A549 (cell line): Measurements from ENCODE around the gene NT5E. TPM values are rescaled to one million over a fixed set of nuclear protein-coding genes. Genes with fewer than 3 reads are reported as not detected.

Source experiments
- ATAC-seq, 2 experiments: fragments of 200-7000 bp in 1 of 2; fragments of >200 bp in 1 of 2; cut with Nextera tagmentation in 1 of 2; cut with Tn5 transposase in 1 of 2; 3 replicates each; pipeline versions ENCODE4 v1.8.0 to v1.9.1; 2018 to 2020; ENCODE audit warnings: mild to moderate bottlenecking in 1 of 2, moderate library complexity in 1 of 2
- CTCF ChIA-PET: fragments of 300-600 bp; sonication (Branson Sonifier 250); formaldehyde crosslinking; extraction: SDS; loops from one replicate; lab custom pipeline; 2021; ENCODE audit warnings: antibody characterized with exemption, inconsistent platforms; lab: Yijun Ruan, JAX
- POLR2A ChIA-PET: fragments of 350-600 bp; formaldehyde crosslinking; extraction: SDS; loops from one replicate; lab custom pipeline; 2021; ENCODE audit warnings: antibody characterized with exemption, inconsistent platforms; lab: Yijun Ruan, JAX
- DNase-seq, 2 experiments: peaks; one replicate each; pipeline versions ENCODE4 v3.0.0 to v3.0.0-alpha.2; 2011 to 2016; ENCODE audit warnings: low read depth in 1 of 2, low spot score in 1 of 2
- FAIRE-seq: peaks from 2 replicates; lab custom pipeline; 2011; peaks lifted over from hg19 to GRCh38; lab: Jason Lieb, UNC
- H3K27ac ChIP-seq, 2 experiments: fragments of >200 bp; sonication (Bioruptor Twin); formaldehyde crosslinking; 3 replicates each; pipeline ENCODE4 v1.5.1; 2016 to 2017
- H3K4me1 ChIP-seq: fragments of >200 bp; sonication (Bioruptor Twin); formaldehyde crosslinking; 3 replicates; pipeline ENCODE4 v1.6.1; 2016
- H3K4me2 ChIP-seq: fragments of >200 bp; sonication (Bioruptor Twin); formaldehyde crosslinking; 3 replicates; pipeline ENCODE4 v1.6.1; 2016
- H3K4me3 ChIP-seq: fragments of >200 bp; sonication (Bioruptor Twin); formaldehyde crosslinking; 3 replicates; pipeline ENCODE4 v1.5.1; 2016
- H3K9me3 ChIP-seq: fragments of >200 bp; sonication (Bioruptor Twin); formaldehyde crosslinking; 3 replicates; pipeline ENCODE4 v1.6.1; 2016
- CBX8 ChIP-seq: fragments of 200-600 bp; sonication (generic); IDR thresholded peaks from 2 replicates; pipeline ENCODE4 v1.6.1; 2016
- EHMT2 ChIP-seq: fragments of 200-600 bp; sonication (generic); IDR thresholded peaks from 2 replicates; pipeline ENCODE4 v1.6.1; 2016; ENCODE audit warnings: antibody characterized with exemption, low read depth, mild to moderate bottlenecking, moderate library complexity
- ELK1 ChIP-seq: fragments of 150-350 bp; IDR thresholded peaks from 2 replicates; pipeline ENCODE4 v1.6.1; 2014; ENCODE audit warnings: low read depth, mild to moderate bottlenecking, low read length
- ESRRA ChIP-seq: fragments of 150-350 bp; IDR thresholded peaks from 2 replicates; pipeline ENCODE4 v1.6.1; 2014; ENCODE audit warnings: mild to moderate bottlenecking, low read length, borderline replicate concordance
- FOSL2 ChIP-seq, 2 experiments: fragments of 450-650 bp in 1 of 2; fragments of >200 bp in 1 of 2; sonication (Bioruptor Twin) in 1 of 2; formaldehyde crosslinking; IDR thresholded peaks; 2 replicates each; pipeline versions ENCODE4 v1.5.0 to v1.6.1; 2016 to 2020; ENCODE audit warnings: mild to moderate bottlenecking in 1 of 2, moderate library complexity in 1 of 2
- HES2 ChIP-seq: fragments of >200 bp; sonication (Bioruptor Twin); formaldehyde crosslinking; IDR thresholded peaks from 2 replicates; pipeline ENCODE4 v1.6.1; 2016
- HOXB13 ChIP-seq: fragments of 250-450 bp; sonication (Bioruptor Pico); IDR thresholded peaks from 2 replicates; pipeline ENCODE4 v1.5.0; 2020; ENCODE audit warnings: low read depth, mild to moderate bottlenecking, moderate library complexity
- HOXB5 ChIP-seq: fragments of 250-450 bp; sonication (Bioruptor Pico); IDR thresholded peaks from 2 replicates; pipeline ENCODE4 v1.5.0; 2020; ENCODE audit warnings: mild to moderate bottlenecking, moderate library complexity
- JUNB ChIP-seq: fragments of >200 bp; sonication (Bioruptor Twin); formaldehyde crosslinking; IDR thresholded peaks from 2 replicates; pipeline ENCODE4 v1.6.1; 2016
- MYC ChIP-seq: IDR thresholded peaks from 2 replicates; pipeline ENCODE4 v1.6.1; 2012; ENCODE audit warnings: mild to moderate bottlenecking, inconsistent platforms, low read length, improper control_type of control experiment, borderline replicate concordance
- NFE2L2 ChIP-seq: fragments of 150-350 bp; conservative IDR thresholded peaks from 2 replicates; pipeline ENCODE4 v1.6.1; 2014; ENCODE audit warnings: low read length
- NPAS2 ChIP-seq: fragments of 250-450 bp; sonication (Bioruptor Pico); IDR thresholded peaks from 2 replicates; pipeline ENCODE4 v1.8.0; 2022; ENCODE audit warnings: mild to moderate bottlenecking, moderate library complexity, borderline replicate concordance
- RAD21 ChIP-seq, 2 experiments: fragments of >200 bp in 1 of 2; sonication (Bioruptor Twin) in 1 of 2; formaldehyde crosslinking in 1 of 2; IDR thresholded peaks in 1 of 2; conservative IDR thresholded peaks in 1 of 2; 2 replicates in 1 of 2; 3 replicates in 1 of 2; pipeline ENCODE4 v1.6.1; 2012 to 2018; ENCODE audit warnings: inconsistent platforms in 1 of 2
- RNF2 ChIP-seq: fragments of 200-600 bp; sonication (generic); IDR thresholded peaks from 2 replicates; pipeline ENCODE4 v1.6.1; 2016; ENCODE audit warnings: low read depth, mild to moderate bottlenecking, antibody characterized with exemption, moderate library complexity, borderline replicate concordance
- ZC3H11A ChIP-seq: fragments of 450-650 bp; IDR thresholded peaks from 2 replicates; pipeline ENCODE4 v1.6.1; 2014; ENCODE audit warnings: antibody characterized with exemption, mild to moderate bottlenecking
- WGBS: methylation state at CpG from one replicate; pipeline ENCODE4 v1.1.6; 2017; ENCODE audit errors: missing lambda C conversion rate; 5-methylcytosine and 5-hydroxymethylcytosine counted together
- polyA plus RNA-seq, 4 experiments: library from polyadenylated mRNA; depleted of rRNA in 3 of 4; stranded (reverse); fragments of >200 nt; fragmentation: RNase III in 1 of 4; extraction: RNeasy Plus Mini Kit Qiagen cat#74134 plus additional on column Dnase treatment in 1 of 4; gene quantifications; 2 replicates in 3 of 4; 3 replicates in 1 of 4; pipeline ENCODE4 v1.2.3, GENCODE V29; 2011 to 2017

NT5E gene
- polyA plus RNA-seq, 2 of the 4 experiments (the other 2 are of a cell fraction), result 18.9 to 54.8 TPM

GRCh38 chr6:85421972-85422371 is 27.9 kb upstream of the NT5E start (continued):
- TF ChIP-seq RAD21 (conservative IDR thresholded peaks at IDR 0.05 in 1 of 2, IDR thresholded peaks at IDR 0.05 in 1 of 2) (no peak), CBX8 (no peak)

- ATAC-seq, result no peak
- 75% methylated on average over 5 of the region's 5 CpGs for WGBS
- TF ChIP-seq ELK1, result no peak
- H3K4me1 ChIP-seq, result peaks cover 12% of the 10 kb centered on the region; the same call in 2 of the 3 replicates
- H3K9me3 ChIP-seq, result peaks cover 9% of the 10 kb centered on the region; the same call in 2 of the 3 replicates
- H3K4me2 ChIP-seq, result no peak overlapping the region
- no peak for DNase-seq
- POLR2A ChIA-PET, result interaction anchor here (1.1 kb wide), 1 partner anchor 19 kb away, joined by 5 read pairs; no protein-coding TSS in a partner anchor
- FAIRE-seq, result no peak
- H3K27ac ChIP-seq, result no peak overlapping the region
- CTCF ChIA-PET, result interaction anchor here (2.2 kb wide), 1 partner anchor 60 kb away, joined by 5 read pairs; no protein-coding TSS in a partner anchor
- H3K4me3 ChIP-seq, result no peak overlapping the region
Measured at GRCh38 chr6:85422996-85423395, 26.9 kb upstream of the NT5E start.

- Histone ChIP-seq H3K4me3 (no peak overlapping the region), H3K27ac (no peak overlapping the region), H3K4me2 (no peak overlapping the region), H3K4me1 (0 out of 3 replicates have a peak, but pooled peaks cover 5% of the 10 kb centered on the region), H3K9me3 (peaks cover 9% of the 10 kb centered on the region; the same call in 2 of the 3 replicates)
- no peak for TF ChIP-seq HOXB5
- TF ChIP-seq JUNB, result no peak
- TF ChIP-seq ESRRA, result no peak
- TF ChIP-seq FOSL2 (IDR thresholded peaks at IDR 0.05), result no peak
- TF ChIP-seq FOSL2 (CRISPR knock-in tag; IDR thresholded peaks at IDR 0.05), result no peak
- no peak for TF ChIP-seq ELK1
- no peak for TF ChIP-seq NPAS2 (CRISPR knock-in tag)
- TF ChIP-seq RNF2, result no peak
- no peak for TF ChIP-seq HES2
- FAIRE-seq, result no peak
- DNase-seq, result no peak
- WGBS, result 78% methylated on average over 2 of the region's 2 CpGs
- no peak for ATAC-seq
- ChIA-PET CTCF (no interaction called here), POLR2A (no interaction called here)
Measured at GRCh38 chr6:85424981-85425380, 24.9 kb upstream of the NT5E start.

- 75% methylated on average over 4 of the region's 4 CpGs for WGBS
- ChIA-PET CTCF (no interaction called here), POLR2A (no interaction called here)
- Histone ChIP-seq H3K4me1 (0 out of 3 replicates have a peak, but pooled peaks cover 5% of the 10 kb centered on the region), H3K27ac (no peak overlapping the region), H3K4me3 (no peak overlapping the region), H3K9me3 (peaks cover 9% of the 10 kb centered on the region; the same call in 2 of the 3 replicates), H3K4me2 (no peak overlapping the region)
- TF ChIP-seq NFE2L2 (no peak), EHMT2 (no peak)
- FAIRE-seq (no peak), ATAC-seq (no peak), DNase-seq (no peak)
Measured at GRCh38 chr6:85425997-85426396, 23.9 kb upstream of the NT5E start.

- Histone ChIP-seq H3K9me3 (peaks cover 9% of the 10 kb centered on the region; the same call in 2 of the 3 replicates), H3K4me1 (no peaks in the 10 kb centered on the region), H3K4me2 (no peak overlapping the region), H3K27ac (no peak overlapping the region), H3K4me3 (no peak overlapping the region)
- POLR2A ChIA-PET, result no interaction called here
- DNase-seq (no peak), FAIRE-seq (no peak), ATAC-seq (no peak)
- CTCF ChIA-PET, result no interaction called here
- WGBS, result 88% methylated on average over 1 of the region's 1 CpG
- TF ChIP-seq ZC3H11A (no peak), MYC (no peak), HOXB13 (no peak)
Measured at GRCh38 chr6:85428486-85428885, 21.4 kb upstream of the NT5E start.
